Measurements from ENCODE around the gene FOXB1. TPM values are rescaled to one million over a fixed set of nuclear protein-coding genes. Genes with fewer than 3 reads are reported as not detected.
A peak's percentile ranks its signal among the peaks of the same experiment; 100 is the strongest.

Gene FOXB1
- total RNA-seq, 2 donors from 2014 or later: not detected

GRCh38 chr15:60002528-60003218 lies 1.4 kb upstream of the FOXB1 start:
- H3K9me3 ChIP-seq: no peaks in the 10 kb centered on the region
- no peak overlapping the region for H3K27ac ChIP-seq
- intact Hi-C loops (cut with DNase I): no loop called here
- H3K4me3 ChIP-seq: no peak overlapping the region
- H3K4me1 ChIP-seq: peaks cover 25% of the 10 kb centered on the region
- H3K27me3 ChIP-seq: peaks cover 97% of the 10 kb centered on the region
- no peak overlapping the region for H3K9ac ChIP-seq (ENCODE audit: low read depth in 2 of 2, low read length in 2 of 2)
- DNase-seq: no peak
- no peak for TF ChIP-seq CTCF (IDR thresholded peaks at IDR 0.05)
- no peaks in the 10 kb centered on the region for H3K36me3 ChIP-seq

- Histone ChIP-seq H3K9ac (ENCODE audit: low read depth in 2 of 2, low read length in 2 of 2) (no peak overlapping the region), H3K36me3 (no peaks in the 10 kb centered on the region), H3K27ac (no peak overlapping the region), H3K4me1 (peaks cover 25% of the 10 kb centered on the region), H3K9me3 (no peaks in the 10 kb centered on the region), H3K4me3 (no peak overlapping the region), H3K27me3 (peaks cover 97% of the 10 kb centered on the region)
- DNase-seq: no peak
- intact Hi-C loops (cut with DNase I): no loop called here
- TF ChIP-seq CTCF (IDR thresholded peaks at IDR 0.05): no peak
These were observed 685 bp upstream of the FOXB1 start for GRCh38 chr15:60003243-60004008.

- Histone ChIP-seq H3K27ac (no peak overlapping the region), H3K9ac (ENCODE audit: low read depth in 2 of 2, low read length in 2 of 2) (no peak overlapping the region), H3K9me3 (no peaks in the 10 kb centered on the region), H3K36me3 (no peaks in the 10 kb centered on the region), H3K27me3 (peaks cover 97% of the 10 kb centered on the region), H3K4me1 (peaks cover 25% of the 10 kb centered on the region), H3K4me3 (peak overlapping the region; percentile 42)
- DNase-seq: no peak
- intact Hi-C loops (cut with DNase I): no loop called here
- TF ChIP-seq CTCF (IDR thresholded peaks at IDR 0.05): no peak
These were observed 788 bp downstream of the FOXB1 start for GRCh38 chr15:60004846-60005351.

GRCh38 chr15:60005352-60006202 lies 1.5 kb downstream of the FOXB1 start:
- intact Hi-C loops (cut with DNase I): no loop called here
- no peaks in the 10 kb centered on the region for H3K36me3 ChIP-seq
- H3K4me3 ChIP-seq: peak overlapping the region; percentile 42
- H3K4me1 ChIP-seq: peaks cover 25% of the 10 kb centered on the region
- no peaks in the 10 kb centered on the region for H3K9me3 ChIP-seq
- TF ChIP-seq CTCF (IDR thresholded peaks at IDR 0.05): no peak
- H3K27me3 ChIP-seq: peaks cover 97% of the 10 kb centered on the region
- DNase-seq: no peak
- H3K9ac ChIP-seq (ENCODE audit: low read depth in 2 of 2, low read length in 2 of 2): peak overlapping the region in 1 of 2 donors; percentile 58
- no peak overlapping the region for H3K27ac ChIP-seq

GRCh38 chr15:60006203-60006862 lies 2.2 kb downstream of the FOXB1 start:
- no peak for TF ChIP-seq CTCF (IDR thresholded peaks at IDR 0.05)
- DNase-seq: peak; percentile 36
- H3K27me3 ChIP-seq: peaks cover 93% of the 10 kb centered on the region
- peaks cover 25% of the 10 kb centered on the region for H3K4me1 ChIP-seq
- H3K27ac ChIP-seq: no peak overlapping the region
- no peaks in the 10 kb centered on the region for H3K9me3 ChIP-seq
- no peaks in the 10 kb centered on the region for H3K36me3 ChIP-seq
- peak overlapping the region; percentile 23 to 58 for H3K9ac ChIP-seq (ENCODE audit: low read depth in 2 of 2, low read length in 2 of 2)
- intact Hi-C loops (cut with DNase I): no loop called here
- H3K4me3 ChIP-seq: peak overlapping the region; percentile 42

All from colonic mucosa (tissue), 4 donors.